NCI-H1417 treated with DMSO at 0.1 percent for 48 hours (cell line): ENCODE measurements around the gene HNRNPH1.

Experiments
- DNase-seq: peaks from one replicate; lab custom pipeline; 2025; lab: John Stamatoyannopoulos, UW

The HNRNPH1 gene

DNA sequence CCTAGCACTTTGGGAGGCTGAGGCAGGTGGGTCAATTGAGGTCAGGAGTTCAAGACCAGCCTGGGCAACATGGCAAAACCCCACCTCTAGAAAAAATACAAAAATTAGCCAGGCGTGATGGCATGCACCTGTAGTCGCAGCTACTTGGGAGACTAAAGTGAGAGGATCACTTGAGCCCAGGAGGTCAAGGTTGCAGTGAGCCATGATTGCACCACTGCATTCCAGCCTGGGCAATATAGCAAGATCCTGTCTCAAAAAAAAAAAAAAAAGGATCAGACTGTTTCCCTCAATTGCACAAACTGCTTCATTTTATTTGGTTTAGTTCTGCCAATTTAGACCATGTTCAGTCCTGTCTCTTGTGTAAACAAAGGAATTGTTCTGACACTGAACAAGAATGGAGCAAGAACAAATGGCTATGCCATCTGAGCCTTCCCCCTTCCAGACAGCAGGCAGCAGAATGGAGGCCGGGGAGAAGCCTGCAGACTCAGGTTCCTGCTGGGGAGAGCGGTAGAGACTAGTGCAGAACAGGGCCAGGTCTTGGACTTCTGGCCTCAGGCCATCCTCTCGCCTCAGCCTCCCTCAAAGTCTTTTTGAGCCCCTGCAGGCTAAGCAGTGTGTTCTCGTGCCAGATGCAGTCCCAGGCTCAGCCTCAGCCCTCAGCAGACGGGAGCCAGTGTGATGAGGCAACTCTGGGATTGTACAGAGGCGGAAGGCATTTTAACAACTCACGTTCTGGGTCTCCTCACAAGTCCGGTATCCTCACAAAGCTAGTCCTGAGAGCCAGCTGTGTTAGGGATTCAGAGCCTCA, 18.2 kb downstream of the HNRNPH1 start:
- no peak for DNase-seq

DNA sequence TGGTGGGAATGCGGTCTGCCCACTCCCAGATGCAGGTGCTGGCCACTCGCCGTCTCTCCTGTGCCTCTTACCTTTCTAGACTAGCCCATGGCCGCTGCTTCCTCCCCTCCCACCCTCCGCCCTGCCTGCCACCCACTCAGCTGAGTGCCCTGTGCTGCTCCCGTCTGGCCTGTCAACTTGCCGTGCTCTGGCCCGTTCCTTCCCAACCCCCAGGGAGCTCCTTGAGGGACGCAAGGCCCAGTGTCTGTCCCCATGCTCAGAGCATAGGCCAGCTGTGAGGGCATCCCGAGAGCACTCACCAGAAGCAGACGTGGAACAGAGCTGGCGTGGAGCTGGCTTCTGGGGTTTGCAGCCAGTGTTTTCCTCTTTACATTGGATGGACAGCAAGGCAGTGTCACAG, 20.2 kb downstream of the HNRNPH1 start:
- no peak for DNase-seq

DNA sequence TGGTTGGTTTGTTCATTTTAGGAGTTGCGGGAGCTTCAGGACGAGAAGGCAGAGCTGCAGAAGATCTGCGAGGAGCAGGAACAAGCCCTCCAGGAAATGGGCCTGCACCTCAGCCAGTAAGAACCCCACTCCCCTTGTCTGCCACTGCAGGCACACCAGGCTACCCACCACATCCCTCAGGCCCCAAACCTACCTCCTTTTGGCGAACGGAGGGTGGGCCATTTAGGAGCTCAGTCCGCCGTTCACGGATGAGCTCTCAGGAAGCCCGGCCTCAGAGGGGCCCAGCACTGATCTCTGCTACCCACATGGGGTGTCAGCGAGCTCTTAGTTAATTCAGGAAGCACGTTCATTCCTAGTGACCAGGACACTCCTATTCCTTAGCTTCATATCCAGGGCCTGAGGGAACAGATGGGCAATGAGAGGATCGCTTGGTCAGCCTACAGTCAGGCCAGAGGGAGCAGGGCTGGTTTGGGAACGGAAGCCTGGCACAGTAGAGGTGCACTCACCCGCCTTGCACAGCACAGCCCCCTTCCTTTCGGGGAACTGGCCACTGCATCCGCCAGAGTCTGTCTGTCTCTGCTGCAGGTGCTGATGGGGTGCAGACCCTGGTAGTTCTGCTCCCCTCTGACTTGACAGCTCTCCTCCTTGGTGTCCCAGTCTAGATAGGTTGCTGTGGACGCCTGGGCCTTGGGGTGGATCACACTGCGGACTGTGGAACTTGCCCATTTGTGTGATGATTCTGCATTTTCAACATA, 21.4 kb downstream of the HNRNPH1 start:
- no peak for DNase-seq

DNA sequence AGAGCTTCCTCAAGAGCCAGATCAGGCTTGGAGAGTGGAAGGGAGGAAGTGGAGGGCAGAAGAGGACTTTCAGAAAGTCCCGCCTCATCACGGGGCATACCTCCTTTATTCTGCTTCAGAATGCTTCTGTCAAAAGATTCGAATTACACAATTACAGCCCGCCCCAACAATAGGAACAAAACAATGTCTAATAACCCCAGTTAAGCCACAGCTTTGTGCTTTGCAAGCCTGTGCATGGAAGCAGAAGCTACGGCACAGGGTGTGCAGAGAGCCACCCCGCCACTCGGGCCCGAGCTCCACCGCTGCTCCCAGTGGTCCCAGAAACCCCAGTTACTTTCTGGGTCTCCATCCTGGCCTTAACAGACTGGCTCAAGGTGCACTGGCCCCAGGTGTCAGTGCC, 23.5 kb downstream of the HNRNPH1 start:
- no peak for DNase-seq

DNA sequence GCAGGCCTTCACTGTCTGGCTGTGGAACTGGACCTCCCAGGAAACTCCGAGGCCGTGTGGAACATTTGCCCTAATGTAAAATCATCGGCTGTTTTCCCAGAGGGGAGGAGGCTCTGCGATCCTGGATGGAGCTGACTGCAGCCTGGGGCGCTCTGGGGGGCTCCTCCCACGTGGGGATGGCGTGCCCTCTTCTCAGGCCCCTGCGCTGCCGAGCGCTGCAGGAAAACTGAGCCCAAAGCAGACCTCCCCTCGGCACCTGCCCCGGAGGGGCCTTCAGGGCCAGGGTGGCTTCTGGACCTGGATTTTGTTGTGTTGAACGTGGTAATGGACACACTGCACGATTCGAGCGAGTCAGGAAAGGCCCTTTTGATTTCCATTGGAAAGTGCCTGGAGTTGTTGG, 23.9 kb downstream of the HNRNPH1 start:
- DNase-seq: no peak

DNA sequence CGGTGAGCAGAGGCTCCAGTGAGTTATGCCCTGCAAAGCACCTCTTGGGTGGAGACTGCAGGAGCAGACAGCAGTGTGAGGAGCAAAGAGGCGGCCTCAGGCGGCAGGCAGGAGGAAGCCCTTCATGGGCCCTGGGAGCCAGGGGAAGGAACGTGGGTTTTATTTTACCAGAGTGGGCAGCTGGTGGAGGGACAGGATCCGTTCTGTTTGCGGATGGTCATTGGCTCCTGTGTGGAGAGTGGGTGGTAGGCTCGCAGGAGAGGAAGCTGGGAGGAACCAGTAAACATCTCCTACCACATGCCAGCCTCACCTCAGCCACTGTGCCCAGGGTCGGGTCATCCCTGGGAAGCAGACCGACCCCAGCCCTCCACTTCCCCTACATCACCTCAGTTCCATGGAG, 24.4 kb downstream of the HNRNPH1 start:
- DNase-seq: no peak

DNA sequence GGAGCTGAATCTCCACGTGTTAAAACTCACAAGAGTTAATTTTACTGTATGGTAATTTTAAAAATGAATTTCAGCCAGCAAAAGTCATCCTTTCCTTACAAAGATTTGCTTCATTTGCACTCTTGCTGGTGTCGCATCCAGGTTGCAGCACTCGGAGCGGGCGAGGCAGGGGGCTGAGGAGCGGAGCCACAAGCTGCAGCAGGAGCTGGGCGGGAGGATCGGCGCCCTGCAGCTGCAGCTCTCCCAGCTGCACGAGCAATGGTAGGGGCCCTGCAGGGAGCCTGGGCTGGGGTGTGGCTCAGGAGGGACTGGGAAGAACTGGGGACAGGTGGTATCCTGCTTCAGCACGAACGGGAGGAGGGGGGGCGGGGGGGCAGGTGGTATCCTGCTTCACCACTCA, 27.1 kb downstream of the HNRNPH1 start:
- DNase-seq: no peak

DNA sequence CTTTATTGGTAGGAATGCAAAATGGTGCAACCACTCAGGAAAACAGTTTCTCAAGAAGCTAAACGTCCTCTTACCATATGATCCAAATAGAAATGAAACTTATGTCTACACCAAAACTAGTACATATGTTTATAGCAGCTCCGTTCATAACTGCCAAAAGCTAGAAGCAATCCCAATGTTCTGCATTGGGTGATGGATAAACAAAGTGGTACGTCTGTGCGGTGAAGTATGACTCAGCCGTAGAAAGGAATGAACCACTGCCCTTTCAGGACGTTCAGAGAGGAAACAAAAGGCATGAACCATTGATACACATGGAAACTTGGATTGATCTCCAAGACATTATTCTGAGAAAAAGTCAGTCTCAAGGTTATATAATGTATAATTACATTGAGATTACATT, 27.6 kb downstream of the HNRNPH1 start:
- DNase-seq: no peak

DNA sequence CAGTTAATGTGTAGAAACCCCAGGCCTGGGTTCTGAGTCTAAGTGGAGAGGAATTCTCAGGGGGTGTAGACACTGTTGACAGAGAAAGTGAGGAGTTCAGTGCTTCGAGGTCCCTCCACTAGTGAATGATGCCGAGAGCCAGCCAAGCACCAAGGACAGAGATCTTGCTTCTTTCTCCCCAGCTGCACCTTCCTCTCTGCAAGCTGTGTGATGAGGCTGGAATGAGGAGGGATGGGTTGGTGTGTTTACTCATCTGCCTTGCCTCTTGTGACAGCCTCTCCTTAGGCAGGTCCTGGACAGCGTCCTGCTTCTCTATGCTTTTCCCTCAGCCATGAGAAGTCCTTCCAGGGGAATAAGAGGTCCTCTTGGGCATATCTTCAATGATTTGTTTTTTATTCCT, 35.3 kb downstream of the HNRNPH1 start:
- no peak for DNase-seq

DNA sequence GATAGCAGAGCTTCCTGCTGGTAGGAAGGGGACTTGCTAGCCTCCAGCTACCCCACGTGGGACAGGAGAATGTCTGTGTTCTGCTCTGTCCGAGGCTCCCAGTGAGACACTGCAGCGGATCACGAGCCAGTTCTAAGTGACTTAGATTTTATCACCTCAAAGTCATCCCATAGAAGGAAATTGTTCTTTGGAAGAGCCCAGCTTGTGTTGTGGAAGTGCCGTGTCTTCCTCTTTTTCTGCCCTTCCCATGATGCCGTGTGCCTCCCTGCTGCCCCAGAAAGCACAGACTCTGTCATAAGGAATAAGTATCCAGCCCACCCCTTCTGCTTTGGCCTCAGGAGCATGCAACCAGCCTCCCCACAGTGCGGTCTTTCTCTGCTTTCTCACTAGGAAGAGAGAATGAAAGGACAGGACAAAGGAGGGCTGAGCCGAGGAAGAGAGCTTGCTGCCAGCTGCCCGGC, 37.5 kb downstream of the HNRNPH1 start:
- no peak for DNase-seq

DNA sequence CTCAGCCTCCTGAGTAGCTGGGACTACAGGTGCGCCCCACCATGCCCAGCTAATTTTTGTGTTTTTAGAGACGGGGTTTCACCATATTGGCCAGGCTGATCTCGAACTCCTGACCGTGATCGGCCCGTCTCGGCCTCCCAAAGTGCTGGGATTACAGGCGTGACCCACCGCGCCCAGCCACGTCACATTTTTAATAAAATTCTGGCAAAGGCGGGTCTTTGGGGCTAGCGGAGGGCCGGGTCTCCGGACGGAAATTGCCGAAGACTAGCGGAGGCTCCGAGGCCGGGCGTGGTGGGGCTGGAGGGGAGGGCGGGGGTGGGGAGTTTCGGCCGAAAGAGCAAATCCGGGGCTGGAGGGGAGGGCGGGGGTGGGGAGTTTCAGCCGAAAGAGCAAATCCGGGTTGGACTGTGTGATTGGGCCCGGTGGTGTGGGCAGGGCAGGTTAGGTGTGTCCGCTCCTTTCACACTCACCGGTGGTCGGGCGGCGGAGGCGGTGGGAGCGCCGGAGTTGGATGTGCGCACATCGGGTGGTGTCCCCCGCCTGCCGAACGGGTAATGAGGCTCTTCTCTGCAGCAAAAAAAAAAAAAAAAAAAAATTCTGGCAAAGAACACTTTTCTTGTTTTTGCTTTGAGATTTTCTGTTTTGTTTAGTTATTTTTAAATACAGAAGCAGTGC, 46.0 kb downstream of the HNRNPH1 start:
- no peak for DNase-seq

DNA sequence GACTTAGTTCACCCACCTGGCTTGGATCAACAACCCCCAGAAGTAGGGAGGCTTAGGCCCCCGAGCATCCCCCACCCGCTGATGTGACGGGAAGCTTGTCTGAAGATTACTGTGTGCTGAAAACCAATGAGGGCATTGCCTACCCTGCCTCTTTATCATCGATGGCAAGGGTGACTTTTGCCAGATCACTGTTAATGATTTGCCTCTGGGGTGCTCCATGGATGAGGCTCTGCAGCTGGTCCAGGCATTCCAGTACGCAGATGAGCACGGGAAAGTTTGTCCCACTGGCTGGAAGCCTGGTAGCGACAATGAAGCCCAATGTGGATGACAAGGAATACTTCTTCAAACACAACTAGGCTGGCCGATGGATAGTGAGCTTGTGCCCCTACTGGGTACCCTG, 51.1 kb downstream of the HNRNPH1 start:
- DNase-seq: no peak

DNA sequence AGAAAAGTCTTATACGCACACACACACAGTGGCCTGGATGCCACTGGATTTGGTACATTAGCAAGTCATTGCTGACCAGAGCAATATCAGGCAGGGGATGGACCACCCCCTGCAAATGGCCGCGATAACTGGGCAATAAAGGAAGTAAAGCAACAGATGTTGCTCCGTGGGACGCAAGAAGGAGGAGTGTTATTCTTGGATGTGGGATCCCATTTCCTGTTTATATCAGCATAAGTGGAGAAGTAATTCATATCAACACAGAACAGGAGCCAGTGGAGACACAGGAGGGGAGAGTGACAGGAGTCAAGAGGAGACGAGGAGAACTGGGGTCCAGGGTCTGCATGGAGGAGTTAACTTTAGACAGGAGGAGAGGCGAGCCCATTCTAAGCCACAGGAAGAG, 54.8 kb downstream of the HNRNPH1 start:
- no peak for DNase-seq

DNA sequence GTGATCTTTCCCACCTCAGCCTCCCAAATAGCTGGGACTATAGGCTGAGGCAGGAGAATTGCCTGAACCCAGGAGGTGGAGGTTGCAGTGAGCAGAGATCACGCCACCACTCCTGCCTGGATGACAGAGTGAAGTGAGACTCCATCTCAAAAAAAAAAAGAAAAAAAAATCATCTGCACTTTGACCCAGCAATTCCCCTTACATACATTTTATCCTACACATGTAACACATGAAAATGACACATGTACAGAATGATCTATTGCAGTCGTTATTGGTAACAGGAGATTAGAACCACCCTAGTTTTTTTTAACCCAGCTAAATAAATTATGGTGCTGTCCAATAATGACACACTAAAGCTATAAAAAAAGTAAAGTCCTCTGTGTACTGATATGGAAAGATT, 58.9 kb downstream of the HNRNPH1 start:
- DNase-seq: no peak
